Measurements from ENCODE around the gene GULP1.

The GULP1 gene

GRCh38 chr2:188466761-188467160, 175.1 kb downstream of the GULP1 start:
- no peak overlapping the region for H3K4me3 ChIP-seq (replicated peaks; ENCODE audit: low read depth, low read length)
- no peak for TF ChIP-seq CTCF (IDR thresholded peaks at IDR 0.05; ENCODE audit: low read depth, low read length, missing control alignments)
- DNase-seq (ENCODE audit: extremely low read depth, low read depth), result no peak

GRCh38 chr2:188471166-188471565, 179.5 kb downstream of the GULP1 start:
- no peak for DNase-seq (ENCODE audit: extremely low read depth, low read depth)
- no peak for TF ChIP-seq CTCF (IDR thresholded peaks at IDR 0.05; ENCODE audit: low read depth, low read length, missing control alignments)

GRCh38 chr2:188473306-188473705, 181.6 kb downstream of the GULP1 start:
- no peak overlapping the region for H3K4me3 ChIP-seq (replicated peaks; ENCODE audit: low read depth, low read length)
- no peak for TF ChIP-seq CTCF (IDR thresholded peaks at IDR 0.05; ENCODE audit: low read depth, low read length, missing control alignments)
- no peak for DNase-seq (ENCODE audit: extremely low read depth, low read depth)

More at GRCh38 chr2:188471166-188471565, 179.5 kb downstream of the GULP1 start:
- no peak overlapping the region for H3K4me3 ChIP-seq (replicated peaks; ENCODE audit: low read depth, low read length)

GRCh38 chr2:188474316-188474715, 182.6 kb downstream of the GULP1 start:
- no peak for DNase-seq (ENCODE audit: extremely low read depth, low read depth)
- no peak overlapping the region for H3K4me3 ChIP-seq (replicated peaks; ENCODE audit: low read depth, low read length)
- no peak for TF ChIP-seq CTCF (IDR thresholded peaks at IDR 0.05; ENCODE audit: low read depth, low read length, missing control alignments)

- TF ChIP-seq CTCF (IDR thresholded peaks at IDR 0.05; ENCODE audit: low read depth, low read length, missing control alignments), result no peak
- peak; percentile 61 for DNase-seq (ENCODE audit: extremely low read depth, low read depth)
- H3K4me3 ChIP-seq (replicated peaks; ENCODE audit: low read depth, low read length), result no peak overlapping the region
These were observed 184.3 kb downstream of the GULP1 start for GRCh38 chr2:188475945-188476344.

GRCh38 chr2:188477564-188478103, 186.0 kb downstream of the GULP1 start:
- no peak for TF ChIP-seq CTCF (IDR thresholded peaks at IDR 0.05; ENCODE audit: low read depth, low read length, missing control alignments)
- H3K4me3 ChIP-seq (replicated peaks; ENCODE audit: low read depth, low read length), result no peak overlapping the region
- no peak for DNase-seq (ENCODE audit: extremely low read depth, low read depth)

- TF ChIP-seq CTCF (IDR thresholded peaks at IDR 0.05; ENCODE audit: low read depth, low read length, missing control alignments), result no peak
- DNase-seq (ENCODE audit: extremely low read depth, low read depth), result no peak
These were observed 187.1 kb downstream of the GULP1 start for GRCh38 chr2:188478724-188479123.

More at GRCh38 chr2:188478724-188479123, 187.1 kb downstream of the GULP1 start:
- H3K4me3 ChIP-seq (replicated peaks; ENCODE audit: low read depth, low read length), result no peak overlapping the region
